ENCODE results near the gene AAMDC. TPM values are rescaled to one million over a fixed set of nuclear protein-coding genes. Genes with fewer than 3 reads are reported as not detected.

Gene AAMDC
- total RNA-seq, 1 donor from 2014 or later: 56.4 TPM

GRCh38 chr11:77779935-77780334, 41.0 kb upstream of the AAMDC start:
- Histone ChIP-seq H3K36me3 (no peaks in the 10 kb centered on the region), H3K4me1 (no peaks in the 10 kb centered on the region), H3K27ac (no peak overlapping the region), H3K4me3 (no peak overlapping the region), H3K9me3 (no peaks in the 10 kb centered on the region), H3K27me3 (no peaks in the 10 kb centered on the region)
- intact Hi-C loops (cut with DNase I): no loop called here
- no peak for TF ChIP-seq CTCF (IDR thresholded peaks at IDR 0.05)
- no peak for DNase-seq (ENCODE audit: low spot score in 2 of 2)

GRCh38 chr11:77783025-77783424, 37.9 kb upstream of the AAMDC start:
- Histone ChIP-seq H3K27ac (no peak overlapping the region), H3K36me3 (no peaks in the 10 kb centered on the region), H3K4me3 (no peak overlapping the region), H3K9me3 (no peaks in the 10 kb centered on the region), H3K4me1 (peaks cover 0 to 10% of the 10 kb centered on the region in 2 donors), H3K27me3 (no peaks in the 10 kb centered on the region)
- TF ChIP-seq CTCF (IDR thresholded peaks at IDR 0.05): no peak
- intact Hi-C loops (cut with DNase I): no loop called here
- DNase-seq (ENCODE audit: low spot score in 2 of 2): no peak

- H3K27ac ChIP-seq: no peak overlapping the region
- no peak overlapping the region for H3K4me3 ChIP-seq
- H3K9me3 ChIP-seq: no peaks in the 10 kb centered on the region
- peaks cover 0 to 10% of the 10 kb centered on the region in 2 donors for H3K4me1 ChIP-seq
- TF ChIP-seq CTCF (IDR thresholded peaks at IDR 0.05): no peak
- no peaks in the 10 kb centered on the region for H3K27me3 ChIP-seq
- DNase-seq (ENCODE audit: low spot score in 2 of 2): no peak
- intact Hi-C loops (cut with DNase I): no loop called here
- H3K36me3 ChIP-seq: no peaks in the 10 kb centered on the region
Observed at GRCh38 chr11:77784572-77784971, 36.4 kb upstream of the AAMDC start.

GRCh38 chr11:77789061-77789730, 31.7 kb upstream of the AAMDC start:
- H3K27me3 ChIP-seq: no peaks in the 10 kb centered on the region
- H3K36me3 ChIP-seq: no peaks in the 10 kb centered on the region
- H3K9me3 ChIP-seq: no peaks in the 10 kb centered on the region
- TF ChIP-seq CTCF (IDR thresholded peaks at IDR 0.05): no peak
- H3K4me1 ChIP-seq: peaks cover 0 to 10% of the 10 kb centered on the region in 2 donors
- intact Hi-C loops (cut with DNase I): no loop called here
- no peak overlapping the region for H3K27ac ChIP-seq
- no peak for DNase-seq (ENCODE audit: low spot score in 2 of 2)
- H3K4me3 ChIP-seq: no peak overlapping the region

GRCh38 chr11:77789731-77790476, 31.0 kb upstream of the AAMDC start:
- no peak for TF ChIP-seq CTCF (IDR thresholded peaks at IDR 0.05)
- intact Hi-C loops (cut with DNase I): no loop called here
- no peak overlapping the region for H3K4me3 ChIP-seq

More at GRCh38 chr11:77789731-77790476, 31.0 kb upstream of the AAMDC start:
- no peaks in the 10 kb centered on the region for H3K36me3 ChIP-seq
- no peak overlapping the region for H3K27ac ChIP-seq
- no peak for DNase-seq (ENCODE audit: low spot score in 2 of 2)
- H3K9me3 ChIP-seq: no peaks in the 10 kb centered on the region
- H3K27me3 ChIP-seq: no peaks in the 10 kb centered on the region
- peaks cover 0 to 10% of the 10 kb centered on the region in 2 donors for H3K4me1 ChIP-seq
